ENCODE measurements around the gene PLAAT4.

The PLAAT4 gene

GRCh38 chr11:63506876-63507275 is 29.7 kb upstream of the PLAAT4 start:
- H2AFZ ChIP-seq (ENCODE audit: low read depth): no peak overlapping the region
- no peaks in the 10 kb centered on the region for H4K20me1 ChIP-seq (ENCODE audit: insufficient read depth)
- no peak overlapping the region for H3K4me2 ChIP-seq
- H3K4me3 ChIP-seq (IDR thresholded peaks at IDR 0.05; ENCODE audit: insufficient read depth, low read depth, low read length): no peak overlapping the region
- H3K9ac ChIP-seq: no peak overlapping the region
- H3K36me3 ChIP-seq (ENCODE audit: insufficient read depth): no peaks in the 10 kb centered on the region
- no peaks in the 10 kb centered on the region for H3K27me3 ChIP-seq (ENCODE audit: insufficient read depth, low read depth)
- TF ChIP-seq, protein P1, sequence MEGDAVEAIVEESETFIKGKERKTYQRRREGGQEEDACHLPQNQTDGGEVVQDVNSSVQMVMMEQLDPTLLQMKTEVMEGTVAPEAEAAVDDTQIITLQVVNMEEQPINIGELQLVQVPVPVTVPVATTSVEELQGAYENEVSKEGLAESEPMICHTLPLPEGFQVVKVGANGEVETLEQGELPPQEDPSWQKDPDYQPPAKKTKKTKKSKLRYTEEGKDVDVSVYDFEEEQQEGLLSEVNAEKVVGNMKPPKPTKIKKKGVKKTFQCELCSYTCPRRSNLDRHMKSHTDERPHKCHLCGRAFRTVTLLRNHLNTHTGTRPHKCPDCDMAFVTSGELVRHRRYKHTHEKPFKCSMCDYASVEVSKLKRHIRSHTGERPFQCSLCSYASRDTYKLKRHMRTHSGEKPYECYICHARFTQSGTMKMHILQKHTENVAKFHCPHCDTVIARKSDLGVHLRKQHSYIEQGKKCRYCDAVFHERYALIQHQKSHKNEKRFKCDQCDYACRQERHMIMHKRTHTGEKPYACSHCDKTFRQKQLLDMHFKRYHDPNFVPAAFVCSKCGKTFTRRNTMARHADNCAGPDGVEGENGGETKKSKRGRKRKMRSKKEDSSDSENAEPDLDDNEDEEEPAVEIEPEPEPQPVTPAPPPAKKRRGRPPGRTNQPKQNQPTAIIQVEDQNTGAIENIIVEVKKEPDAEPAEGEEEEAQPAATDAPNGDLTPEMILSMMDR (conservative IDR thresholded peaks at IDR 0.05; ENCODE audit: low read depth, low read length): no peak
- no peaks in the 10 kb centered on the region for H3K79me2 ChIP-seq (ENCODE audit: insufficient read depth, low read depth)
- no peak overlapping the region for H3K27ac ChIP-seq
- H3K4me1 ChIP-seq (ENCODE audit: low read depth, poor library complexity, severe bottlenecking): peaks cover 44% of the 10 kb centered on the region

DNA sequence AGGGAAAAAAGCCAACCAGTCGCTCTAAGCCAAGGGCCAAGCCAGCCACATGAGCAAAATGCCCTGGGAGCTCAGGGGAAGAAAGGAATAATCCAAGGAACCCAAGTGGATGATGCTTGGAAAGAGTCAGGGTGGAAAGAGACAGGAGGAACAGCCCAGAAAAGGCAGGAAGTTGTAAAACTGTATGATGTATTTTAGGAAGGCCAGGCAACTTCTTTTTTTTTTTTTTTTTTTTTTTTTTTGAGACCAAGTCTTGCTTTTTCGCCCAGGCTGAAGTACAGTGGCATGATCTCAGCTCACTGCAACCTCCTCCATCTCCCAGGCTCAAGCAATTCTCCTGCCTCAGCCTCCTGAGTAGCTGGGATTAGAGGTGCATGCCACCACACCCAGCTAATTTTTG is 29.1 kb upstream of the PLAAT4 start:
- Histone ChIP-seq H3K4me3 (IDR thresholded peaks at IDR 0.05; ENCODE audit: insufficient read depth, low read depth, low read length) (no peak overlapping the region), H3K27me3 (ENCODE audit: insufficient read depth, low read depth) (no peaks in the 10 kb centered on the region), H3K4me1 (ENCODE audit: low read depth, poor library complexity, severe bottlenecking) (peaks cover 38% of the 10 kb centered on the region), H3K27ac (no peak overlapping the region), H3K4me2 (no peak overlapping the region), H4K20me1 (ENCODE audit: insufficient read depth) (no peaks in the 10 kb centered on the region), H3K79me2 (ENCODE audit: insufficient read depth, low read depth) (no peaks in the 10 kb centered on the region), H3K36me3 (ENCODE audit: insufficient read depth) (no peaks in the 10 kb centered on the region), H2AFZ (ENCODE audit: low read depth) (no peak overlapping the region), H3K9ac (no peak overlapping the region)
- TF ChIP-seq, protein P1 (conservative IDR thresholded peaks at IDR 0.05; ENCODE audit: low read depth, low read length): no peak

- no peaks in the 10 kb centered on the region for H3K27me3 ChIP-seq (ENCODE audit: insufficient read depth, low read depth)
- H3K36me3 ChIP-seq (ENCODE audit: insufficient read depth): no peaks in the 10 kb centered on the region
- H3K4me1 ChIP-seq (ENCODE audit: low read depth, poor library complexity, severe bottlenecking): peaks cover 33% of the 10 kb centered on the region
- no peak overlapping the region for H3K4me3 ChIP-seq (IDR thresholded peaks at IDR 0.05; ENCODE audit: insufficient read depth, low read depth, low read length)
- H3K4me2 ChIP-seq: no peak overlapping the region
- TF ChIP-seq, protein P1 (conservative IDR thresholded peaks at IDR 0.05; ENCODE audit: low read depth, low read length): peak; percentile 36; the same call in 1 of the 2 replicates
- H2AFZ ChIP-seq (ENCODE audit: low read depth): no peak overlapping the region
- no peak overlapping the region for H3K9ac ChIP-seq
- H3K79me2 ChIP-seq (ENCODE audit: insufficient read depth, low read depth): no peaks in the 10 kb centered on the region
- H3K27ac ChIP-seq: no peak overlapping the region
- H4K20me1 ChIP-seq (ENCODE audit: insufficient read depth): no peaks in the 10 kb centered on the region
These were observed 28.6 kb upstream of the PLAAT4 start for GRCh38 chr11:63508009-63508408.

- H4K20me1 ChIP-seq (ENCODE audit: insufficient read depth): no peaks in the 10 kb centered on the region
- peaks cover 25% of the 10 kb centered on the region for H3K4me1 ChIP-seq (ENCODE audit: low read depth, poor library complexity, severe bottlenecking)
- H3K4me3 ChIP-seq (IDR thresholded peaks at IDR 0.05; ENCODE audit: insufficient read depth, low read depth, low read length): no peak overlapping the region
- no peak overlapping the region for H3K9ac ChIP-seq
- H3K27me3 ChIP-seq (ENCODE audit: insufficient read depth, low read depth): no peaks in the 10 kb centered on the region
- no peak overlapping the region for H3K27ac ChIP-seq
- no peak overlapping the region for H2AFZ ChIP-seq (ENCODE audit: low read depth)
- H3K4me2 ChIP-seq: no peak overlapping the region
- TF ChIP-seq, protein P1 (conservative IDR thresholded peaks at IDR 0.05; ENCODE audit: low read depth, low read length): no peak
- H3K79me2 ChIP-seq (ENCODE audit: insufficient read depth, low read depth): no peaks in the 10 kb centered on the region
- no peaks in the 10 kb centered on the region for H3K36me3 ChIP-seq (ENCODE audit: insufficient read depth)
These were observed 27.9 kb upstream of the PLAAT4 start for GRCh38 chr11:63508745-63509144.

Measured in KMS-11 (cell line).